Osteoblast (primary cell): ENCODE results near the gene CROCC2. TPM values are rescaled to one million over a fixed set of nuclear protein-coding genes. Genes with fewer than 3 reads are reported as not detected.

Source experiments
- DNase-seq: peaks from one replicate; pipeline ENCODE4 v3.0.0; 2011; ENCODE audit warnings: low spot score, mixed read lengths; ENCODE audit not compliant: insufficient read length; ENCODE audit errors: missing footprints
- H2AFZ ChIP-seq: 2 replicates; pipeline ENCODE4 v1.6.0; 2011; ENCODE audit warnings: mild to moderate bottlenecking, low read length
- H3K27ac ChIP-seq: 2 replicates; pipeline ENCODE4 v1.5.1; 2011; ENCODE audit warnings: mild to moderate bottlenecking, low read depth, low read length, moderate library complexity
- H3K27me3 ChIP-seq: 2 replicates; pipeline ENCODE4 v1.6.0; 2012; ENCODE audit warnings: mild to moderate bottlenecking, control low read depth, inconsistent platforms, low read length, moderate library complexity; ENCODE audit not compliant: insufficient read depth
- H3K36me3 ChIP-seq: 2 replicates; pipeline ENCODE4 v1.5.1; 2011; ENCODE audit warnings: mild to moderate bottlenecking, low read length, control low read depth, moderate library complexity; ENCODE audit not compliant: insufficient read depth
- H3K4me1 ChIP-seq: 2 replicates; pipeline ENCODE4 v1.5.1; 2011; ENCODE audit warnings: mild to moderate bottlenecking, low read length, control low read depth, moderate library complexity; ENCODE audit not compliant: insufficient read depth
- H3K4me2 ChIP-seq: 2 replicates; pipeline ENCODE4 v1.6.0; 2011; ENCODE audit warnings: mild to moderate bottlenecking, low read length; ENCODE audit not compliant: insufficient read depth
- H3K4me3 ChIP-seq: fragments of 200-600 bp; sonication (generic); 3 replicates; pipeline ENCODE4 v1.5.1; 2012; ENCODE audit warnings: mild to moderate bottlenecking, low read length, inconsistent platforms; ENCODE audit not compliant: insufficient read depth
- H3K79me2 ChIP-seq: 2 replicates; pipeline ENCODE4 v1.6.0; 2012; ENCODE audit warnings: mild to moderate bottlenecking, low read length, control low read depth, inconsistent platforms; ENCODE audit not compliant: insufficient read depth
- H3K9me3 ChIP-seq: 2 replicates; pipeline ENCODE4 v1.5.1; 2011; ENCODE audit warnings: low read depth, low read length, control low read depth
- H4K20me1 ChIP-seq: 2 replicates; pipeline ENCODE4 v1.6.0; 2012; ENCODE audit warnings: mild to moderate bottlenecking, low read length, control low read depth; ENCODE audit not compliant: insufficient read depth
- CTCF ChIP-seq: IDR thresholded peaks from 2 replicates; pipeline ENCODE4 v1.5.1; 2011; ENCODE audit warnings: mild to moderate bottlenecking, low read depth, low read length, moderate library complexity; ENCODE audit errors: extremely low read depth
- total RNA-seq: library from RNA; depleted of rRNA; stranded (reverse); fragments of >200 nt; gene quantifications from 2 replicates; pipeline ENCODE4 v1.2.3, GENCODE V29; 2012

Gene CROCC2
- total RNA-seq, 1 donor, result under 0.01 TPM

- Histone ChIP-seq H3K4me3 (no peak overlapping the region), H3K27me3 (no peaks in the 10 kb centered on the region), H3K9me3 (no peaks in the 10 kb centered on the region), H3K4me2 (no peak overlapping the region), H3K27ac (no peak overlapping the region), H2AFZ (no peak overlapping the region), H4K20me1 (no peaks in the 10 kb centered on the region), H3K36me3 (no peaks in the 10 kb centered on the region), H3K4me1 (peaks cover 8% of the 10 kb centered on the region), H3K79me2 (no peaks in the 10 kb centered on the region)
- no peak for TF ChIP-seq CTCF
- DNase-seq, result peak; percentile 83
Measured at GRCh38 chr2:240954436-240955305, 48.5 kb downstream of the CROCC2 start.

- DNase-seq, result peak; percentile 66
- no peak overlapping the region for H3K4me2 ChIP-seq
- no peak overlapping the region for H3K4me3 ChIP-seq
- H2AFZ ChIP-seq, result no peak overlapping the region
- no peaks in the 10 kb centered on the region for H3K36me3 ChIP-seq
- H4K20me1 ChIP-seq, result no peaks in the 10 kb centered on the region
- H3K79me2 ChIP-seq, result no peaks in the 10 kb centered on the region
- peaks cover 14% of the 10 kb centered on the region for H3K4me1 ChIP-seq
- H3K9me3 ChIP-seq, result no peaks in the 10 kb centered on the region
- TF ChIP-seq CTCF, result no peak
- H3K27ac ChIP-seq, result no peak overlapping the region
- no peaks in the 10 kb centered on the region for H3K27me3 ChIP-seq
Measured at GRCh38 chr2:240955306-240956170, 49.4 kb downstream of the CROCC2 start.

GRCh38 chr2:240956171-240956934 is 50.2 kb downstream of the CROCC2 start:
- no peaks in the 10 kb centered on the region for H4K20me1 ChIP-seq
- no peak overlapping the region for H2AFZ ChIP-seq
- DNase-seq, result peak; percentile 71
- no peaks in the 10 kb centered on the region for H3K27me3 ChIP-seq
- H3K4me1 ChIP-seq, result peaks cover 17% of the 10 kb centered on the region
- no peaks in the 10 kb centered on the region for H3K79me2 ChIP-seq
- H3K9me3 ChIP-seq, result no peaks in the 10 kb centered on the region
- no peaks in the 10 kb centered on the region for H3K36me3 ChIP-seq
- no peak for TF ChIP-seq CTCF
- H3K4me3 ChIP-seq, result no peak overlapping the region
- H3K27ac ChIP-seq, result no peak overlapping the region
- H3K4me2 ChIP-seq, result no peak overlapping the region
